NCI-H146 (cell line): ENCODE results near the gene MCM3.

Source experiments
- DNase-seq: peaks from one replicate; lab custom pipeline; 2025; lab: John Stamatoyannopoulos, UW

MCM3 gene

GRCh38 chr6:52301326-52301725 lies 16.8 kb upstream of the MCM3 start:
- no peak for DNase-seq

GRCh38 chr6:52300489-52300931 lies 16.0 kb upstream of the MCM3 start:
- no peak for DNase-seq

- DNase-seq, result no peak
Observed at GRCh38 chr6:52299653-52300052, 15.1 kb upstream of the MCM3 start.

- DNase-seq, result no peak
Observed at GRCh38 chr6:52297433-52297832, 12.9 kb upstream of the MCM3 start.

GRCh38 chr6:52293067-52293466 lies 8.5 kb upstream of the MCM3 start:
- DNase-seq, result peak; percentile 27

- no peak for DNase-seq
Observed at GRCh38 chr6:52288841-52289240, 4.3 kb upstream of the MCM3 start.

- DNase-seq, result no peak
Observed at GRCh38 chr6:52288216-52288615, 3.7 kb upstream of the MCM3 start.

GRCh38 chr6:52286798-52287432 lies 2.4 kb upstream of the MCM3 start:
- peak; percentile 77 for DNase-seq

GRCh38 chr6:52285177-52286068 lies 881 bp upstream of the MCM3 start:
- peak; percentile 37 for DNase-seq

GRCh38 chr6:52284131-52284459 lies 447 bp downstream of the MCM3 start:
- peak; percentile 79 for DNase-seq

- DNase-seq, result no peak
Observed at GRCh38 chr6:52283111-52283510, 1.4 kb downstream of the MCM3 start.

- no peak for DNase-seq
Observed at GRCh38 chr6:52276130-52276529, 8.4 kb downstream of the MCM3 start.

GRCh38 chr6:52271852-52272460 lies 12.6 kb downstream of the MCM3 start:
- DNase-seq, result no peak

GRCh38 chr6:52263709-52264540 lies 20.6 kb downstream of the MCM3 start:
- DNase-seq, result peak; percentile 41

GRCh38 chr6:52262620-52263344 lies 21.8 kb downstream of the MCM3 start:
- no peak for DNase-seq

- DNase-seq, result no peak
Observed at GRCh38 chr6:52261229-52261628, 23.3 kb downstream of the MCM3 start.

GRCh38 chr6:52260634-52261033 lies 23.9 kb downstream of the MCM3 start:
- no peak for DNase-seq

- DNase-seq, result no peak
Observed at GRCh38 chr6:52255434-52255833, 29.1 kb downstream of the MCM3 start.

GRCh38 chr6:52254731-52255378 lies 29.7 kb downstream of the MCM3 start:
- no peak for DNase-seq

- no peak for DNase-seq
Observed at GRCh38 chr6:52253494-52253893, 31.0 kb downstream of the MCM3 start.

GRCh38 chr6:52251113-52251512 lies 33.4 kb downstream of the MCM3 start:
- no peak for DNase-seq
